Fibroblast of pulmonary artery (primary cell): ENCODE data around the gene ISG20.
"Not testable (repeated sequence)": the region's sequence is repeated elsewhere in the genome, so short reads cannot be mapped to it uniquely, and the experiment has no call there.

Experiments used
- DNase-seq: peaks from one replicate; pipeline ENCODE4 v3.0.0-alpha.2; 2010; ENCODE audit warnings: low read depth
- H3K4me3 ChIP-seq: replicated peaks from 2 replicates; pipeline ENCODE4 v1.5.1; 2011; ENCODE audit warnings: low read depth, mild to moderate bottlenecking, control low read depth, low read length, moderate library complexity
- CTCF ChIP-seq: IDR thresholded peaks from 2 replicates; pipeline ENCODE4 v1.5.1; 2011; ENCODE audit warnings: mild to moderate bottlenecking, control low read depth, low read length, inconsistent platforms; ENCODE audit errors: missing control alignments

ISG20 gene

GRCh38 chr15:88630141-88630721, 8.6 kb upstream of the ISG20 start:
- no peak overlapping the region for H3K4me3 ChIP-seq
- DNase-seq = no peak
- no peak for TF ChIP-seq CTCF

- no peak overlapping the region for H3K4me3 ChIP-seq
Measured at GRCh38 chr15:88630798-88631463, 7.9 kb upstream of the ISG20 start.

GRCh38 chr15:88631464-88632028, 7.3 kb upstream of the ISG20 start:
- no peak for TF ChIP-seq CTCF
- H3K4me3 ChIP-seq = no peak overlapping the region
- DNase-seq = no peak

More at GRCh38 chr15:88630798-88631463, 7.9 kb upstream of the ISG20 start:
- DNase-seq = no peak
- TF ChIP-seq CTCF = no peak

- DNase-seq, H3K4me3 ChIP-seq: not testable (repeated sequence)
Measured at GRCh38 chr15:88632797-88633196, 6.0 kb upstream of the ISG20 start.

GRCh38 chr15:88634449-88634848, 4.4 kb upstream of the ISG20 start:
- DNase-seq = no peak
- no peak overlapping the region for H3K4me3 ChIP-seq
- TF ChIP-seq CTCF = no peak

- DNase-seq = peak; percentile 38
- TF ChIP-seq CTCF = no peak
- H3K4me3 ChIP-seq = no peak overlapping the region
Measured at GRCh38 chr15:88635318-88635717, 3.5 kb upstream of the ISG20 start.

GRCh38 chr15:88636050-88636449, 2.8 kb upstream of the ISG20 start:
- H3K4me3 ChIP-seq = no peak overlapping the region
- TF ChIP-seq CTCF = no peak
- no peak for DNase-seq
